NCI-H345 treated with DMSO at 0.1 percent for 48 hours (cell line): ENCODE measurements around the gene SMIM36.
"Not testable (repeated sequence)": the region's sequence is repeated elsewhere in the genome, so short reads cannot be mapped to it uniquely, and the experiment has no call there.

Source experiments
- DNase-seq: peaks from one replicate; lab custom pipeline; 2025; ENCODE audit not compliant: unreplicated experiment; lab: John Stamatoyannopoulos, UW

SMIM36 gene

DNA sequence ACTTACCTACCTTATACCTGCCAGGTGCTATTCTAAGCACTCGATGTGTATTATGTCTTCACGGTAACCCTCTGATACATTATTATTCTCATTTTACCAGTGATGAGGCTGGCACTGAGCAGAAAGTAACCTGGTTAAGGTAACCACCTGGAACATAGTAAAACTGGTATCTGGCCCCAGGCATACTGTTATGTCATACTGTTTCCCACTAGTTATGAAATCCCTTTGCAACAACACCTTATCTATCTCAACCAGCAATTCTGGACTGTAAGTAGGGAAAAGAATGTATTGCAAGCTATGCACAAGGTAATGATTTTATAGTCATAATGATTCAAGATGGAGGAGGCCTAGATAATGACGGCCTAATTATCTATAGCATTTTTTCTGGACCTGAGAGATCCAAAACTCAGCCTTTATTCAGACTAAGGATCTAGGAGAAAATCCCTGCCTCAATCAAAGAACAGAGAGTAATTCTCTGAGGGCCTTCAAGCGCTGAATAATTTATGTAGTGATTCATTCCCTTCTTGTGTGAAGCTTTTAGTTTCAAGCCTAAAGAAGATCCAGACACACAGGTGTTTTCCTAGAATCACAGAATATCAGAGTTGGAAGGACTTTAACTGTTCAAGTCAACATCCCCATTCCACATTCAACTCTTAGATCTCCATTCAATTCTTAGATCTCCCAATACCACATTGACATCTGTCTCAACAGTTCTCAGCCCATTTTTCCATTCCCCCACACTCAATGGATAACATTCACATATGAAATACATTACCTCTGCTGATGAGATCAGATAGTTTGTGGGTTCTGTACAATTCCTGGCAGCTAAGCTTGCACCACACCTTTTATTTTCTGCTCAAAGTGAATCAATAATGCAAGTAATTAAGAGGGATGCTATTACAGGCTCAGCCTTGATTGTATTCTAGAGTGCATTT lies 74.8 kb downstream of the SMIM36 start:
- DNase-seq, result no peak

DNA sequence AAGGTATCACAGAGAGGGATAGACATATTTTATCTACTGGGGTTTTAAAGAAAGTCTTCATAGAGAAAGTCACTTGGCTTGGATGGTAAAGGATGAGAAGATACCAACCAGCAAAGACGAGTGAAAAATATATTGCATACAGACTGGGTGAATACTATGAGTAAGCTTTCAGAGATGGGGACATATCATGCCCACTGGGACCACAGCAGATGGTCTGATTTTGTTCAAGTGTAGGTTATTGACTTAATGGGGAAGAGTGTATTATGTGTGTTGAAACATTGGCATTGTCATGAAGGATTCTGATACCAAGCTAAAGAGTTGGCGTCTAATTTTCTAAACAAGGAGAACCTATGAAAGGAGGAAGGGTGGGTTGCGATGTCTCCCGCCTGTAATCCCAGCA lies 75.8 kb downstream of the SMIM36 start:
- DNase-seq, result no peak

DNA sequence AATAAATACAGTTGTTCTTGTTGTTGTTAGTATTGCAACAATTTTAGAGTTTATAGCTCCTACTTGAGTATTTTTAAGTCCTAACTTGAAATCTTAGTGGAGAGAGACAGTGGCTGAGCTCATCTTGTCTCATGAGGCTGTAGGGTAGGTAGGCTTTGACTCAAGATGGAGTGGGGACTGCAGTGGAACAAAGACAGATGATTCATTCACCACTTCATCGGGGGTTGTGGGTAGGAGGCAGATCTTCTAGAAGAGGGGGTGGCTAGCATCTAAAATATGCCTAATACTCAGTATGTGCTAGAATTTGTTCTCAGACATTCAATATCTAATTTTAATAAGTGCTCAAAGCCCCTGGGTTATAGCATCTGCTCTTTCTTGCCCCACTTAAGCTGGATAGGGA lies 76.5 kb downstream of the SMIM36 start:
- DNase-seq, result no peak

DNA sequence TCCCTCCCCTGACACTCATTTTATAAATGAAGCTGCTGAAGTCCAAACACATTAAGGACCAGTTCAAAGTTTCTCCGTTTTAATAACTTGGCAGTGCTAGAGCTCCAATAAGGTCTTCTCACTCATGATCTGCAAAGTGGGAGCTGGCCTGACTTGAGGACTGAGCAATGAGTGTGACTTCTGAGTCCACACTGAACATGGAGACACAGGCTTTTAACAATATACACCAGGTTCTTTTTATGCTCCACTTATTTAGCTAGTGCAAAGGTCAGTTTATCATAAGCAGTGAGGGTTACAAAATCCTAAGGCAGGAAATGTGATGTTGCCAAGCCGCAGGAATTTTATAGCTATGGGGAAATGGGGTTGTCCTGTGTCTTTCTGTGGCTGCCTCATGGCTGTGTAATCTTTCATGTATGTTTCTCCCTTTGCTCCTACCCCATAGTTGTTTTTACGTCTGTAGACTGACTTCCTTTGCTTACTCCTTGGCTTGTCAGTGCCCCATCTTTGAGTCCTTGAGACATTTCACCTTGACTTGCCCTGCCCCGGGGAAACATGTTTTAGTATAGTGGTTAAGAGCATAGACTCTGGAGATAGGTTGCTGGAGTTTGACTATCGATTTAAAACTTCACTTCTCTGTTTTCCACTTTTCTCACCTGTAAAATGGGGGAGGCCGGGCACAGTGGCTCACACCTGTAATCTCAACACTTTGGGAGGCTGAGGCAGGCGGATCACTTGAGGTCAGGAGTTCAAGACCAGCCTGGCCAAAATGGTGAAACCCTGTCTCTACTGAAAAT lies 77.4 kb downstream of the SMIM36 start:
- no peak for DNase-seq

DNA sequence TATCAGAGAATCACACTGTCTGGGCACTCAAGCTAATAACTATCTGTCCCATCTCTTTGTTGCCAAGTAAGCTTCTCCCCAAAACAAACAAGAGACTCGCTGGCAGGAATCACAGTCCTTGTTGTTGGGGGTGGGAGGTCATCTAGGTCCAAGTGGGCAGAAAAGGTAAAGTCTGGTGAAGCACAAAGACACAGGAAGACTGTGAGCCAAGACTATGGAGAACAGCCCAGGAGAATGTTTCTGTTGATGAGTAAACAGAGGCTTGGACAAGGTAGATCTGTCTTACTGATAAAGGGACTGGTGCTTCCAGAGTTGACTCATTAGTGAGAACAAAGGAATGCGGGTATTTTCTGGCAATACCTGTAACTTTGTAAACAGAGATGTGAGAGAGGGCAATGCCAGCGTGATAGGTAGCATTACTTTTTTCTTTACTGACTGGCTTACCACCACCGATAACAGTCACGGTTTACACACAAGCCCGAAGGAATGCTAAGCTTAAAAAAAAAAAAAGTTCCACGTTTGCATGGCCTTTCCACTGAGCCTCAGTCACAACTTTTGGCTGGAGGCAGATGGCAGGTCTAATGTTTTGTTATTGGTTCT lies 78.1 kb downstream of the SMIM36 start:
- no peak for DNase-seq

DNA sequence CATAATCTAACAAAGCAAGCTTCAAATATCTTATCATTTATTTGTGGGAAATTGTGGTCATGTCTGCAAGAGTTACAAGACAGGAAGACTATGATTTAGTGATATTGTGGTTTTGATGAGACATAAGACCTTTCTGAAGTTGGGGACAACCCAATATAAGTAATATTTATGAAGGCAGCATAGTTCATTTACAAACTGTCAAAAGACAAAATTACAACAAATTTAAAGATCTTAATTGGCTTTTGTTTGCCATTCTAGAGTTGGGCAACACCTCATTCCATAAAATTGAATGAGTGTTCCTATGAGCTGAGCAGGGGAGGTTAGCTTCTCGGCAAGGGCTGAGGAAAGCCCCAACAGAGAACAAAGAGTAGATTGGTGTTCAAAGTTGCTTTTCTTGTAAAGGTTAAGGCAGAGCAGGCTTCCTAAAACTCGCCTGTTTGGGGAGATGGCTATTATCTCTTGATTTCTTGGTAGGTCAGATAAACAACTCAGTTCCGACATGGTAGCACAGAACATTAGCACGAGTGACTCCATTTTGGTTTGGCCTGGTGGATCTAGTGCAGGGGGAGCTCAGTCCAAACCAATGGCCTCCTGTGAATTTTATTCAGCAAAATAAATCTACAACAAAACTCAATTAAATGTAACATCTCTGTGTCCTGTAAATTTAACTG lies 78.8 kb downstream of the SMIM36 start:
- no peak for DNase-seq

DNA sequence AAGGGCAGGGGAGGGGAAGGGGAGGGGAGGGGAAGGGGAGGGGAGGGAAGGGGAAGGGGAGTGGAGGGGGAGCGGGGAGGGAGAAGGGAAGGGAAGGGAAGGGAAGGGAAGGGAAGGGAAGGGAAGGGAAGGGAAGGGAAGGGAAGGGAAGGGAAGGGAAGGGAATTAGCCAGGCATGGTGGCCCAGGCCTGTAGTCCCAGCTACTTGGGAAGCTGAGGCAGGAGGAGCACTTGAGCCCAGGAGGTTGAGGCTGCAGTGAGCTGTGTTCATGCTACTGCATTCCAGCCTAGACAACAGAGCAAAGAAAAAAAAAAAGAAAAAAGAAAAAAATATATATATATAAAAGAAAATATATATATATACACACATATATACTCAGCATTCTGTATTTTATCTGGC lies 79.3 kb downstream of the SMIM36 start:
- DNase-seq, result not testable (repeated sequence)

DNA sequence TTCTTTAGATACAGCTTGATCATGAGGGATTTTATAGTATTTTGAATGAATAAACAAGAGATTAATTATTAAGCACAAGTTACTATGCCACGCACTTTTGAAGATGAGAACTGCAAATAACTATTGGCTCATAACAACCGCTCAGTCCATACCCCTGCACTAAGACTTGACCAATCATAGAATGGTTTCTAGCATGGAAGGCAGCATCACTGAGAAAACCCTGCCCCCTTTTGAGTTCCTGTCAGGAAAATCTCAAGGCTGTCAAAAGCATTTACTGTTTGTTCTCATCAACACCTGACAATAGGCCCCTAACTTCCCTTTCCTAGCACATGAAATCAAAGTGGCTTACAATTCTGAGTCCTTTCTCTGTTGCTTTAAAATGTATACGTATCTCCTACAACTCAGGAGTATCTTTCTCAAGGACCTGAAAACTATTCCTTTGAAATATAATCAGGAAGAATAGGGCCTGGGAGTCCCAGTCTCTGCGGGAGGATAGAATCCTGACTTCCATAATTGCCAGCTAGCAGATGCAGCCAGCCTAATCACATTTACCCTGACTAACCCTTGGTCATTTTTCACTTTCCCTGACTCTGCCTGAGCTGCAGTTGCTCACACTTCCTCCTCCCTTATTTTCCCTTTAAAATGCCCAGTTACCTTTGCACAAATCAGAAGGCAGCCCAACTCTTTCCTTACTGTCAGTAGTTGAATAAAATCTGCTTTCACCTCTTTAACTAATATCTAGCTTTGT lies 80.5 kb downstream of the SMIM36 start:
- DNase-seq, result no peak

DNA sequence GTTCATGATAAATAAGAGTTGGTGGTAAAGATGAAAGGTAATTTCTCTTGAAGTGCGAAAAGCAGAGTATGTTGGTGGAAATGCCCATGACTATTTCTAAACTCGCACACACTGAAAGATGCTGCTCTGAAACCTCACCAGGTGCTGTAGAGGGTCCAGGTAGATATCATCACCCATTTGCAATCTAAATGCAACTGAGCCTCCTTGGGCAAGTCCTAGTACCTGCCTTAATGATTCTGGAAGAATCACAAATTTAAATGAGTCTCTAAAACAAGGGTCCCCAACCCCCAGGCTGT lies 83.7 kb downstream of the SMIM36 start:
- no peak for DNase-seq

DNA sequence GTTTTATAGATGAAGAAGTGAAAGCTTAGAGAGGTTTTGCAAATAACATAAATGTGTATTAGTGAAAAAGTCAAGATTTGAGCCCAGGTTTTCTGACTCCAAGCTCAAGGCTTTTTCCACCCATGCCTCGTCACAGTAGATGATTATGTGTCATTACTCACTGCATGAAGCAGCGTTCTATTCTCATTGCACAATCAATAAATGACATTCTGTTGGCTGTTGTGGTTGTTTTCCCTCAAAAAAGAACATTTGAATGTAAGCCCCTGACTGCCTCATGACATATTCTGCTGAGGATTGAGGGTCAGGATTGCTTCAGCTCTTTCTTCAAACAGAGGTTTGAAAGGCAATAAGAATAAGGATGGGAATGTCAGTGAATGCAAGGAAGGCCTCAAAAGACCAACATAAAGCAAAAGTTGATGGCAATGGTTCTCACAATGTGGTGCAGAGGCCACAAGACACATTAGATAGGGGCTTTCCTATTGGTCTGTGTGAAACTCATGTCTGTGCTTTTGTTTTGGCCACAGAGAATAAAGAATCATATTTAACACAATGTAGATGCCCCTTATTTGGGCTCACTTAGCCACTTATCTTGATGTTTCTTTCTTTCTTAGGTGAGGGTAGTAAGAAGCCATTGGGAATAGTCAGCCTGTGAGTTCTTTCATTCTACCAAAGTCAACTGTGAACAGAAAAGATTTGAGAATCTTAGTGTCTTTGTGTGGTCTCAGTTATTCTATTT lies 84.2 kb downstream of the SMIM36 start:
- DNase-seq, result no peak

DNA sequence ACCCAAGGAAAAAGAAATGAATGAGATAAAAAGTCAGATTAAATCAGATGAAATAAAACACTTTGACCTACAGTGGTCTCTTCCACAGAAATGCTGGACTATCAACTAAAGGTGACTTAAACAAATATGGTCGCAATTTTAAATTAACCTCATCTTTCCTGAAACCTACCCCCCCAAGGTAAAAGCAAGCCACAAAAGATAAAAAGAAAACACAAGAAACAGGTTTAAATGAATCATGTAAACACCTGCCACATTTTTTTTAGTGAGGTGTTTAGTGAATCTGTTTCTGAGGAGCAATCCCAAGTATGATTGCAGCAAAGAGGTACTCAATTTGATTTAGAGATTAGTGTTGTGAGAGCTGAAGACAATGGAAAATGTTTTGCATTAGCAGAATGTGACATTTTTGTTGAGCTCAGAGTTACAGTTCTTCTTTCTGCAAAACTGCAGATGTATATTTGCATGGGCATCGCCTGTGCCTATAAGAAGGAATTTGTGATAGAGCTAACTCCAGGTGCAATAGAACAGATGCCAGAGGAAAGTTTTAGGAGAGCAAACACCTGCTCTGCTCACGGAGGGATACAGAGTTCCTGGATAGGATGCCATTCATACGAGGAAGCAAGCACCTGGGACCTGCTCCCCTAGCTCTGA lies 86.2 kb downstream of the SMIM36 start:
- no peak for DNase-seq

DNA sequence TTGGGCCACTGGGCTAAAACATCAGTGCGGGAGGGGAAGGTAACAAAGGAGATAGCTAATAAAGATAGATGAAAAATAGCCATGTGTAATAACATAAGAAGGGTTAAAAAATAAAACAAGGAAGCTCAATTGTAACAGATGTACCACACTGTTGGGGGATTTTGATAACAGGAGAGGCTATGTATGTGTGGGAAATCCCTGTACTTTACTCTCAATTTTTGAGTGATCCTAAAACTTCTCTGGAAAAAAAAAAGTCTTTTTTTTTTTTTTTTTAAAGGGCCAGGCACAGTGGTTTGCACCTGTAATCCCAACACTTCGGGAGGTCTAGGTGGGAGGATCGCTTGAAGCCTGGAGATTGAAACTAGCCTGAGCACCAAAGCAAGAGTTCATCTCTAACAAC lies 87.7 kb downstream of the SMIM36 start:
- DNase-seq, result no peak

DNA sequence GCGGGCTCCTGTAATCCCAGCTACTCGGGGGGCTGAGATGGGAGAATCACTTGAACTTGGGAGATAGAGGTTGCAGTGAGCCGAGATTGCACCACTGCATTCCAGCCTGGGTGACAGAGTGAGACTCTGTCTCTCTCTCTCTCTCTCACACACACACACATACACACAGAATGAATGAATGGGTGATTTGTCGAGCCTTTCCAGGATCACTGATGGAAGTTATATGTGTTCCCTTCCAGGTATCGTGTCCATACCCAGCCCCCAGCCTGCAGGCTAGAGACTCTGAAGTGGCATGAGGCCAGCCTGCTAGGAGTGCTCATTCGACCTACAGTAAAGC lies 88.5 kb downstream of the SMIM36 start:
- not testable (repeated sequence) for DNase-seq

DNA sequence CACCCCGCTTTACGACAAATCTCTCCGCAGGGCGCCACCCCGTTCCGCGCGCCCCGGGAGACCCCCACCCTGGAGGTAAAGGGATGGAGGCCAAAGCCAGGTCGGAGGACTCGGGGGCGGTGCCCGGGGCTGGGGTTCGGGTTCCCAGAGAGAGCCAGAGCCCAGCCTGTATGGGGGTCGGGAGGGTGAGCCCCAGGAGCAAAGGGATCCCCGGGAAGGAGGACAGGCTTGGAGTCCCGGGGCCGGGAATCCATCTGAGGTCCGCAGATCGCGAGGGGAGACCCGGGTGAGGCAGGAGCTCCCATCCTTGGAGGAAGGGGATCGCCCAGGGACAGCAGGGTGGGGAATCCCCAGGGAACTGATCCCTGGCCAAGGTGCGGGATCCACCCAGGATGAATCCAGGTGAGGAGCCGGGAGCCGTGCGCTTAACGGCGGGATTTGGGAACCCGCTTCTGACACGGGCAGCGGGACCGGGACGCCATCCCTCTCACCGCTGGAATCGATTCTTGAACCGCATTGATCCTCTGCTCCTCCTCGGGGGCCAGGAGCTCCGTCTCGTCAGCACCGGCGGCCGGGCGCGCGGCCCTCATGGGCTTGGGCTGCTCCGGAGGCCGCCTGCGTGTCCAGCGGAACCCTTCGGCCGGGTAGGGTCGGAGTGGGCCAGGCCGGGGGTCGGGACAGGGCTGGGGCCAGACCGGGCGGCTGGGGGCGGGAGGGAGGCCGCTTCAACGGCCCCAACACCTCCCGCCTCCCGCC lies 89.9 kb downstream of the SMIM36 start, which contains the start of gene MMD:
Gene MMD, minus strand, starts transcription at position 657 of the 756 bp plus-strand sequence. Its CDS starts 140 bp downstream, at position 517.
- peak; percentile 48 for DNase-seq

DNA sequence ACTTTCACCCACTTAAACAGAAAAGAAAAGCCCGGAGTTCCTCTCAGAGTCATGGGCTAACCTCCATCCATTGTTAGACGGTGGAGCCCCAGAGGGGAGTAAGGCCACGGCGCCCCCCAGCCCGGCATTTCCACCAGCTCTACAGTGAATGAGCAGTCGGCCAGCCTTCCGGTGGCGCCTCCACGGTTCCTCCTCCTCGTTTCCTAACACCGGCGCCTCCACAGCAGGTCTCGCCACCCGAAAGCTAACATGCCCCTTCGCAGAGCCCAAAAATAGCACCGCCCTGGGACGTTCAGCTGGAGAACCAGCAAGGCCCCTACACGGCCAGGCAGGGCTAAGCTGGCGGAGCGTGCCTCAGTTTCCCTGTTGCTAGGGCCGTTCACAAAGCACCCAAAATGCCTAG lies 90.5 kb downstream of the SMIM36 start:
- peak; percentile 14 for DNase-seq

DNA sequence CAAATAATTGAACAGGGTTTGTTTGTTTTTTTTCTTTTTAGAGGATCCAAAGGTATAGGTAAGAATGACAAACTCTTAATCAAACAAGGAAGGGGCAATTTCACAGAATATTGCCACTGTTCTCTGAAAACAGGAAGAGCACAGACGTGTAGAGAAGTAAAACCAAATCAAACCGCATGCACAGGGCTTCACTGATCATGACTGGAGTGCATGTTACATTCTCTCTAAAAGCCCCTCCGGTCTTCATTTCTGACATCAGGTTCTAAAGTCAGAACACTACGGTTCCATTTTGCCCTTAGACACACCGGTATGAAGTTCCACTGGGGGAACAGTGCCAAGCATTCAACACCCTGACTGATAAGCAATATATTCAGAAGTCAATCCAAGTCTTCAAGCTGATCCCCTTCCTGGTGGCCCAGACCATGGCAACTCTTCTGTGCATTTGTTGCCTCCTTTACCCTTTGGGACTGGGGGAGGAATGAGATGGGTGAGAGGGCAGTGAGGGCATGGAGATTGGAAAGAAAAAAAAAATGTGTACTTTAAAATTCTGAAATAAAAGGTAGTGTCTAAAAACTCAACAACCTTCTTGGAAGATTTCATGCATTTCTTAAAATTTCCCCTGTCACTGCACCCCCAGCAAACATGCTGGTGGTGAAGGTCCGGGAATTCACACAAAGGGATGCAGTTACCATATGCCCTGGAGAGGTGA lies 91.0 kb downstream of the SMIM36 start:
- no peak for DNase-seq

DNA sequence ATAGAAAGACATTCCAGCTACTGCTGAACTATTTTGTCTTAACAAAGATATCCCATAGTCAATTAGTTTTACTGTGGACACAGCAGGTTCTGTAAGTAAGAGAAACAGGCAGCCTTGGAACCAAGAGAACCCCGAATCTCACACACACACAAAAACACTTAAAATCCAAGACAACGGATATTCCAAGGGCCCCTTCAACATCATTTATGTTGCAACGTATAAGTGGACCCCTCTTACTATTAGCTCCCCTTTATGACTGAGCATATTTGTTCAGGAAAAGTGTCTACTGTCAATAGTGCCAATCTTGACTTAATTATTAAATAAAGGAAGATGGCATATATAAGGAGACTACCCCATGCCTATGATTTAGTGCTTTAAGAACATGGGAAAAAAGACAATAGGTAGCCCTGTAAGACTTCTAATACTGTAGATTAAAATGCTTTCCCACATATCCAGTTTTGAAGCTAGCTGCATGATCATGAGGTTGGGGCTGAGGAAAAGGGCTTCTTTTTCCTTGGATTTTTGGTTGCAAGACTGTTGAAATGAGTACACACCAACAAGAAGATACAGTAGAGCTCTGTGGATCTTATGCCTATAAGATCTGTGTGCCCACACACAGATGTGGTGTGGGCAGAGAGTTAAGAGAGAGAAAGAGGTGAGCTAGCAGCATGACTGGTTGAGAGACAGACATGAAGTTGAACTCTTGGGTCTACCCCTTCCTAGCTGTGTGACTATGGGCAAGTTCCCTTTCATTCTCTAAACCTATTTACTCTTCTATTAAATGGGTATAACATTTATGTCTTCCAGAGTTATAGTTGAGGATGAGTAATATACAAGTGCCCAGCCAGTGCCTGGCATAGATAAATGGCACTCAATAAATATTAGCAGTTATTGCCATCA lies 92.6 kb downstream of the SMIM36 start:
- no peak for DNase-seq
